C4-2B (cell line): Measurements from ENCODE around the gene LRRFIP1.
"Not testable (repeated sequence)": the region's sequence is repeated elsewhere in the genome, so short reads cannot be mapped to it uniquely, and the experiment has no call there.

Experiments
- H3K27ac ChIP-seq: fragments of 450-650 bp; 2 replicates; pipeline ENCODE4 v1.5.1; 2017
- CTCF ChIP-seq: fragments of 450-650 bp; conservative IDR thresholded peaks from 2 replicates; pipeline ENCODE4 v1.5.1; 2017; ENCODE audit warnings: mild to moderate bottlenecking
- ZFX ChIP-seq: fragments of 450-650 bp; IDR thresholded peaks from 2 replicates; pipeline ENCODE4 v1.6.1; 2017

Gene LRRFIP1

DNA sequence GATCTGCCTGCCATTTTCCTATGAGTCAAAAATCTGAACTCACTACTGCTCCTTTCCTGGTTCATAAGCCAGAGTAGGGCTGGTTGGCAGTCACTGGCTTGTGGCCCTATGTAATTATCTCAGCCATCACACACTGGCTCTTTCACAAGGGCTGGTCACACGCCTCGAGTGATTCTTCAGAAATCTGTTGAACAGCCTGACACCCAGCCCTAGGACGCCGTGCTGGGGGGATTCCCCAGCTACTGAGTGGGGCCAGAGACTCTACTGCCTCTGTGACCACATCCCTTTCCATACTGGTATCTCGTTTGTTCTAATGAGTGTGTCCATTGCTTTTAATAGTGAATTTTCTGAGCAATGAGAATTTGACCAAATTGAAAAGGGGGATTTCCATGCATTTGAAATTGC, 125.4 kb downstream of the LRRFIP1 start:
- no peak overlapping the region for H3K27ac ChIP-seq
- TF ChIP-seq CTCF (no peak), ZFX (no peak)

GRCh38 chr2:237754182-237754581, 126.8 kb downstream of the LRRFIP1 start:
- TF ChIP-seq ZFX (no peak), CTCF (no peak)
- no peak overlapping the region for H3K27ac ChIP-seq

DNA sequence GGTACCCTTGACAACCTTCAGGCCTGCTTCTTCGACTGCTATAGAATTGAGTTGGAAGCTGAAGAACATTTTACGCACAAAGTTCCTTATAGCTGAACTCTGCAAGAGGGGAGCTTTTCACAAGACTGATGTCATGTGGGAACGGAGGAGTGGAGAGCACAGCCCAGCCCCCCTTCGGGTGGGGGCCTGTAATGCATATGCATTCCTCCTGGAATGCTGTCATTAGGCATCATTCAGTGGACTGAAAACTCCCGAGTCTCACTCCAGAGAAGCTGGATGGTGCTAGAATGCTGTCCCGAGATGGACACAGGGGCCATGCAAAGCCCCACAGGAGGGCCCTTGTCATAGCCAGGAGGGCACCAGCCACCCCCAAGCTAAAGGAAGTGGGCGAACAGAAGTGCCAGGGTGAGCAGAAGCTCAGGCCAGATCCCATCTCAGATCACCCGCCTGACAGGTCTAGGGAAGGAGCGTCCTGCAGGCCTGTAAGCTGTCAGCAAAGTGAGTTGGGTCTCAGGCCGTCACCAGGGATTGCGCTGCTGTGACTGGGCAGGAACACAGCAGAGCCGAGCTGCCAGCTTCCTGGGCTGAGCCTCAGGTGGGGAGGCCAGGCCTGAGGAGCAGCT, 127.3 kb downstream of the LRRFIP1 start:
- no peak overlapping the region for H3K27ac ChIP-seq
- TF ChIP-seq ZFX (no peak), CTCF (no peak)

DNA sequence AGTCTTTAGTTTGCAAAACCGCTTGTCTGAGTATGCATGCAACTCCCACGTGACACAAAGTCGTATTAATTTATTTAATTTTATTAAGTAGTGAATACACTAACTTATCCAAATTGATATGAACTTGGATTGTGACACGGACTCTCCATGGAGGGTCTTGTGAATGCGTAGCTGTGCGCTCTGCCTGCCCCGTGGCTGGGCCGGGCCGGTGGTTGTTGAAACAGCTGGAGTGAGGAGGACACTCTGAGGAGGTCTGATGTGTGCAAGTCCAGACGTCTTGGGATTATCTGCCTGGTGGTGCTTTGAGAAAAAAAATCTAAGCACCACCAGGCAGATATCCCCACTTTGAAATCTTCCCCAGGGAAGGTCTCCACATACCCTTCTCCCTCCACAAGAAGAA, 130.2 kb downstream of the LRRFIP1 start:
- no peak overlapping the region for H3K27ac ChIP-seq

DNA sequence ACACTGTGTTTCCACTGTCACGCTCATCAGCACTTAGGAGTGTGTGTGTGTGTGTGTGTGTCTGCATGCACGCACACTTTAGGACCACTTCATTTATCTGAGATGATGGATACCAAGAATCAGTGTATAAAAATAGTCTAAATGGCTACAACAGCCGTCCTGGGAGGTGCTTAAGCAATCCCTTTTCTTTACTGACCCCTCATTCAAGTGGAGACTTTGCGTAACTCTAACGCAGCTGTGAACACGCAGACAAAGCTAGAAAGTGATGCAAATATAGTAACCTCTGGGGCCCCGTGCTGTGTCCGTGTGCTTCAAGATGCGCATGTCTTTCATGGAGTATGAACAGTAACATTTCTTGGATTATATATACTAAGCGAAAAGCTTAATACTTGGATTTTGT, 130.8 kb downstream of the LRRFIP1 start:
- H3K27ac ChIP-seq = no peak overlapping the region
- TF ChIP-seq CTCF = no peak
- no peak for TF ChIP-seq ZFX

More for the DNA sequence above, 130.2 kb downstream of the LRRFIP1 start:
- no peak for TF ChIP-seq ZFX

GRCh38 chr2:237759176-237759575, 131.8 kb downstream of the LRRFIP1 start:
- TF ChIP-seq ZFX (no peak), CTCF (no peak)
- H3K27ac ChIP-seq = no peak overlapping the region

DNA sequence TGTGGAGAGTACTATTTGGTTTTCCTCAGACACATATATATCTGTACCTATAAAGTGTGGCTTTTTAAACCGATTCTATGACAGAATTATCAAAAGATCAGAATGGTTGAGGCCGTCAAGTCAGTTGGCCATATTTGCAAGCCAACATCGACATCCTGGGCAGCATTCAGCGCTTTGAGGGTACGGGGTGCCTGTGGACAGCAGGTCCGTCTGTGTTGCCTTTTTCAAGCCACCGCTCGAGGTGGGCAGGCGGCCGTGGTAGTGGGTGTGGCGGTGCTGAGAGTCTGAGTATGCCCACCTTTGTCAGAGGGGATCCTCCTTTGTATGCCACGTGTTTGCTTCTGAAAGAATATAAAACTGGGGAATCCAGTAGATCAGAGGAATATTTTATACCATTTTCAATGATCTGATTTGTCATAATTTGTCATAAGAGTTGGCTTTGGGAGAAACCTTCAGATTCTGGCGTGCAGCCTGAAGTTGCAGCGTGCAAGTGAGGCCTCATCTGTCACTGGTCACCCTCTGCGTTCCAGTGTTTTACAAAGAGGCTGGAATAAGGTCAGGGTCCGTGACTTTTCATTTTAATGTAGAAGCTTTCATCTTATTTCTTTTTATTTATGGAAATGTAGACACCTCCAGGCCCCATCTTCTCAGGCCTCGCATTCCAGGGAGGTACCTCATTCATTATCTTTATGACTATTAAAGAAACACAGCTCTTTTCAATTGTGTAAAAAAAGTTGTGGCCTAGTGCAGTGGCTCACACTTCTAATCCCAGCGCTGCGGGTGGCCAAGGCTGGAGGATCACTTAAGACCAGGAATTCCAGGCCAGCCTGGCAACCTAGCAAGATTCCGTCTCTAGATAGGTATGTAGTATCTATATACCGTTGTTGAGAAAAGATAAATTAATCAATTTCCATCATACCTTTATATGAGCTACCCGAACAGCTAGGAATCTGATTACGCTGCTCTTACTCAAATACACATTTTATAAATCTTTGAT, 133.4 kb downstream of the LRRFIP1 start:
- H3K27ac ChIP-seq = no peak overlapping the region
- TF ChIP-seq ZFX (no peak), CTCF (no peak)

DNA sequence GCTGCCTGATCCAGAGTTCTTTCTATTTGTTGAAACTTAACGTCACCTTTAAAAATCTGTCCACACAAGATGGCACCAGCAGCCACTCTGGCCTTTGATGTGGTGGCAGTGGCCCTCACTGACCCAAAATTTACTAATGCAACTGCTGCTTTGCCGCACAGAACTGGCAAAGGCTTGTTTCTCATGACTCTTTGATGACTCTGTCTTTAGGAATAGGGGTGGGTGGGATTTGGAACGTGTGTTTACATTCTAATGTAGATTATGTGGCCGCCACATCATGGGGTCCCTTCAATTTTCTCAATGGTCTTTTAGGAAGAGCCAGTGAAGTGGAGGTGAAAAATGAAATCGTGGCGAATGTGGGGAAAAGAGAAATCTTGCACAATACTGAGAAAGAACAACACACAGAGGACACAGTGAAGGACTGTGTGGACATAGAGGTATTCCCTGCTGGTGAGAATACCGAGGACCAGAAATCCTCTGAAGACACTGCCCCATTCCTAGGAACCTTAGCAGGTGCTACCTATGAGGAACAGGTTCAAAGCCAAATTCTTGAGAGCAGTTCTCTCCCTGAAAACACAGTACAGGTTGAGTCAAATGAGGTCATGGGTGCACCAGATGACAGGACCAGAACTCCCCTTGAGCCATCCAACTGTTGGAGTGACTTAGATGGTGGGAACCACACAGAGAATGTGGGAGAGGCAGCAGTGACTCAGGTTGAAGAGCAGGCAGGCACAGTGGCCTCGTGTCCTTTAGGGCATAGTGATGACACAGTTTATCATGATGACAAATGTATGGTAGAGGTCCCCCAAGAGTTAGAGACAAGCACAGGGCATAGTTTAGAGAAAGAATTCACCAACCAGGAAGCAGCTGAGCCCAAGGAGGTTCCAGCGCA, 135.2 kb downstream of the LRRFIP1 start:
- not testable (repeated sequence) for H3K27ac ChIP-seq
